Neural cell (in vitro differentiated cells): ENCODE measurements around the gene ATF7. TPM values are rescaled to one million over a fixed set of nuclear protein-coding genes. Genes with fewer than 3 reads are reported as not detected.

Experiments used
- H2AFZ ChIP-seq: fragments of 200-600, 300-800 bp; sonication (generic), shearing (Covaris generic); 2 replicates; pipeline ENCODE4 v1.6.0; 2014; ENCODE audit warnings: low read depth, mild to moderate bottlenecking, antibody characterized with exemption, low read length, moderate library complexity
- H3F3A ChIP-seq: fragments of 200-600 bp; shearing (Covaris generic); 2 replicates; pipeline ENCODE4 v1.6.1; 2016; ENCODE audit warnings: mild to moderate bottlenecking, moderate library complexity, mixed read lengths, antibody characterized with exemption, low read length; ENCODE audit not compliant: insufficient read depth, poor library complexity, severe bottlenecking
- H3K27ac ChIP-seq: fragments of 200-600, 300-800 bp; sonication (generic), shearing (Covaris generic); 2 replicates; pipeline ENCODE4 v1.5.1; 2014; ENCODE audit warnings: mild to moderate bottlenecking, low read length, moderate library complexity
- H3K27me3 ChIP-seq: fragments of 300-800, 200-600 bp; sonication (generic), shearing (Covaris generic); 2 replicates; pipeline ENCODE4 v1.6.0; 2014; ENCODE audit warnings: mild to moderate bottlenecking, low read depth, low read length, moderate library complexity; ENCODE audit not compliant: insufficient read depth
- H3K36me3 ChIP-seq: fragments of 300-800, 200-600 bp; sonication (generic), shearing (Covaris generic); 2 replicates; pipeline ENCODE4 v1.5.1; 2014; ENCODE audit warnings: mild to moderate bottlenecking, antibody characterized with exemption, low read length, moderate library complexity; ENCODE audit not compliant: insufficient read depth
- H3K4me2 ChIP-seq: fragments of 300-800, 200-600 bp; sonication (generic), shearing (Covaris generic); 2 replicates; pipeline ENCODE4 v1.6.0; 2014; ENCODE audit warnings: mild to moderate bottlenecking, low read length
- H3K4me3 ChIP-seq: fragments of 300-800, 200-600 bp; sonication (generic), shearing (Covaris generic); 2 replicates; pipeline ENCODE4 v1.5.1; 2014; ENCODE audit warnings: mild to moderate bottlenecking, low read length, moderate library complexity
- H3K79me2 ChIP-seq: fragments of 200-600 bp; shearing (Covaris generic); replicated peaks from 2 replicates; pipeline ENCODE4 v1.6.0; 2014; ENCODE audit warnings: mild to moderate bottlenecking, low read length, moderate library complexity; ENCODE audit not compliant: insufficient read depth
- H3K9ac ChIP-seq: fragments of 300-800, 200-600 bp; sonication (generic), shearing (Covaris generic); 2 replicates; pipeline ENCODE4 v1.6.1; 2016; ENCODE audit warnings: mild to moderate bottlenecking, low read length, mixed read lengths
- H3K9me2 ChIP-seq: fragments of 200-600 bp; shearing (Covaris generic); 2 replicates; pipeline ENCODE4 v1.6.1; 2016; ENCODE audit warnings: mild to moderate bottlenecking, low read length, mixed read lengths; ENCODE audit not compliant: insufficient read depth
- H3K9me3 ChIP-seq: fragments of 200-600, 300-800 bp; sonication (generic), shearing (Covaris generic); 2 replicates; pipeline ENCODE4 v1.6.1; 2016; ENCODE audit warnings: mild to moderate bottlenecking, mixed run types, low read length, moderate library complexity, mixed read lengths
- H4K20me1 ChIP-seq: fragments of 200-600 bp; shearing (Covaris generic); 2 replicates; pipeline ENCODE4 v1.6.1; 2016; ENCODE audit warnings: mild to moderate bottlenecking, mixed run types; ENCODE audit not compliant: insufficient read depth
- EP300 ChIP-seq: fragments of 450-650 bp; conservative IDR thresholded peaks from 2 replicates; pipeline ENCODE4 v1.6.1; 2014; ENCODE audit warnings: antibody characterized with exemption, mild to moderate bottlenecking, moderate library complexity; ENCODE audit not compliant: poor library complexity, severe bottlenecking
- EZH2 ChIP-seq: fragments of 200-600, 300-800 bp; shearing (Covaris generic), sonication (generic); IDR thresholded peaks from 2 replicates; pipeline ENCODE4 v1.6.1; 2014; ENCODE audit warnings: antibody characterized with exemption, low read length, borderline replicate concordance, mild to moderate bottlenecking; ENCODE audit not compliant: insufficient read depth, poor library complexity, severe bottlenecking
- MXI1 ChIP-seq: fragments of 450-650 bp; conservative IDR thresholded peaks from 2 replicates; pipeline ENCODE4 v1.6.1; 2014; ENCODE audit warnings: antibody characterized with exemption, mild to moderate bottlenecking; ENCODE audit not compliant: poor library complexity, severe bottlenecking
- POLR2AphosphoS5 ChIP-seq: IDR thresholded peaks from 2 replicates; pipeline ENCODE4 v1.6.1; 2012
- RAD21 ChIP-seq: fragments of 450-650 bp; conservative IDR thresholded peaks from 2 replicates; pipeline ENCODE4 v1.6.1; 2014; ENCODE audit warnings: antibody characterized with exemption, mild to moderate bottlenecking, moderate library complexity
- SMC3 ChIP-seq: fragments of 450-650 bp; conservative IDR thresholded peaks from 2 replicates; pipeline ENCODE4 v1.6.1; 2014; ENCODE audit warnings: antibody characterized with exemption, mild to moderate bottlenecking, moderate library complexity; ENCODE audit not compliant: poor library complexity
- TAF1 ChIP-seq: IDR thresholded peaks from 2 replicates; pipeline ENCODE4 v1.6.1; 2012; ENCODE audit warnings: low read depth
- polyA plus RNA-seq: library from polyadenylated mRNA; depleted of rRNA; stranded (reverse); fragments of >200 nt; gene quantifications from 2 replicates; pipeline ENCODE4 v1.2.3, GENCODE V29; 2014
- TF ChIP-seq, protein P1 (sequence below): IDR thresholded peaks from 2 replicates; pipeline ENCODE4 v1.6.1; 2012; ENCODE audit warnings: borderline replicate concordance
- TF ChIP-seq, protein P2 (sequence below): fragments of 450-650 bp; IDR thresholded peaks from 2 replicates; pipeline ENCODE4 v1.5.1; 2014; ENCODE audit warnings: antibody characterized with exemption, mild to moderate bottlenecking, moderate library complexity; ENCODE audit not compliant: poor library complexity, severe bottlenecking

The ATF7 gene
- polyA plus RNA-seq, 1 donor from 2014 or later: 6.3 TPM

DNA sequence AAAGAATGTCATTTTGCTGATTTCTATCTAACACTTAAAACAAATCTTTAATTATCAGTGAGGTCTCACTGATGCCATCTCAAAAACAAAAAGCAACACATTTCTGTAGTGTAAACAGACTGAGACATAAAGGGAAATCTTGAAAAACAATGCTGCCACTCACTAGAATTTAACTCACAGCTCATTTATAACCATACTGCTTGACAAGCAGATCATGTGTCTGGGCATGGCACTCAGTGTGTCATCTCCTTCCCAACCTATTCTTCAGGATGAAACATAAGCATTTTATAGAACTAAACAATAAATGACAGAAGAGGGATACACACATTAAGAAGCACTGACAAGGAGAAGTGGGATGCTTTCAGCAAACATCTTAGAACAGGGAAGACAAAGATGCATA lies 22.4 kb downstream of the ATF7 start:
- H3F3A ChIP-seq: no peaks in the 10 kb centered on the region
- H3K4me2 ChIP-seq: peak overlapping the region; percentile 33
- peak; percentile 91 for TF ChIP-seq EP300
- no peak for TF ChIP-seq EZH2
- TF ChIP-seq, protein P1, sequence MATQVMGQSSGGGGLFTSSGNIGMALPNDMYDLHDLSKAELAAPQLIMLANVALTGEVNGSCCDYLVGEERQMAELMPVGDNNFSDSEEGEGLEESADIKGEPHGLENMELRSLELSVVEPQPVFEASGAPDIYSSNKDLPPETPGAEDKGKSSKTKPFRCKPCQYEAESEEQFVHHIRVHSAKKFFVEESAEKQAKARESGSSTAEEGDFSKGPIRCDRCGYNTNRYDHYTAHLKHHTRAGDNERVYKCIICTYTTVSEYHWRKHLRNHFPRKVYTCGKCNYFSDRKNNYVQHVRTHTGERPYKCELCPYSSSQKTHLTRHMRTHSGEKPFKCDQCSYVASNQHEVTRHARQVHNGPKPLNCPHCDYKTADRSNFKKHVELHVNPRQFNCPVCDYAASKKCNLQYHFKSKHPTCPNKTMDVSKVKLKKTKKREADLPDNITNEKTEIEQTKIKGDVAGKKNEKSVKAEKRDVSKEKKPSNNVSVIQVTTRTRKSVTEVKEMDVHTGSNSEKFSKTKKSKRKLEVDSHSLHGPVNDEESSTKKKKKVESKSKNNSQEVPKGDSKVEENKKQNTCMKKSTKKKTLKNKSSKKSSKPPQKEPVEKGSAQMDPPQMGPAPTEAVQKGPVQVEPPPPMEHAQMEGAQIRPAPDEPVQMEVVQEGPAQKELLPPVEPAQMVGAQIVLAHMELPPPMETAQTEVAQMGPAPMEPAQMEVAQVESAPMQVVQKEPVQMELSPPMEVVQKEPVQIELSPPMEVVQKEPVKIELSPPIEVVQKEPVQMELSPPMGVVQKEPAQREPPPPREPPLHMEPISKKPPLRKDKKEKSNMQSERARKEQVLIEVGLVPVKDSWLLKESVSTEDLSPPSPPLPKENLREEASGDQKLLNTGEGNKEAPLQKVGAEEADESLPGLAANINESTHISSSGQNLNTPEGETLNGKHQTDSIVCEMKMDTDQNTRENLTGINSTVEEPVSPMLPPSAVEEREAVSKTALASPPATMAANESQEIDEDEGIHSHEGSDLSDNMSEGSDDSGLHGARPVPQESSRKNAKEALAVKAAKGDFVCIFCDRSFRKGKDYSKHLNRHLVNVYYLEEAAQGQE: peak; percentile 94
- TF ChIP-seq POLR2AphosphoS5: peak; percentile 83
- H3K27ac ChIP-seq: peak overlapping the region; percentile 87
- no peaks in the 10 kb centered on the region for H3K36me3 ChIP-seq
- H3K9me3 ChIP-seq: no peaks in the 10 kb centered on the region
- H3K4me3 ChIP-seq: peak overlapping the region; percentile 16
- H3K9ac ChIP-seq: peak overlapping the region; percentile 51
- peaks cover 32% of the 10 kb centered on the region for H3K79me2 ChIP-seq
- no peaks in the 10 kb centered on the region for H3K27me3 ChIP-seq
- no peak overlapping the region for H2AFZ ChIP-seq
- H4K20me1 ChIP-seq: no peaks in the 10 kb centered on the region
- no peaks in the 10 kb centered on the region for H3K9me2 ChIP-seq

DNA sequence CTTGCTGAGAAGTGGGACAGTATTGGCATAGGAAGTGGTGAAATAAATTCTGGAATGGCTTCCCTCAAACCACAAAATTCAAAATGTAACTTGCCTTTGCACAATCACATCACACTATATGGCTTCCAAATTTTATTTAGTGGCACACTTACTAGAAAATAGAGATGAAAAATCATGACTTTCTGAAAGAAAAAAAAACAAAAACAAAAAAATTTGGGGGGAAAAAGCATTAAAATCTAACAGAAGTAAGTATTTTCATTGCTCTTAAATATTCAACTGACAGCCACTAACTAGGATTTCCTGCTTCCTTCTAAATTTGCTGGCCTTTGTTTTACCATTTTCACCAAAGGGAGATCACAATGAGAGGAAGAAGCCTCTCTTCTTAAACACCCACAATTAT lies 23.0 kb downstream of the ATF7 start:
- H3K36me3 ChIP-seq: no peaks in the 10 kb centered on the region
- TF ChIP-seq EP300: no peak
- no peak for TF ChIP-seq SMC3
- TF ChIP-seq, protein P2, sequence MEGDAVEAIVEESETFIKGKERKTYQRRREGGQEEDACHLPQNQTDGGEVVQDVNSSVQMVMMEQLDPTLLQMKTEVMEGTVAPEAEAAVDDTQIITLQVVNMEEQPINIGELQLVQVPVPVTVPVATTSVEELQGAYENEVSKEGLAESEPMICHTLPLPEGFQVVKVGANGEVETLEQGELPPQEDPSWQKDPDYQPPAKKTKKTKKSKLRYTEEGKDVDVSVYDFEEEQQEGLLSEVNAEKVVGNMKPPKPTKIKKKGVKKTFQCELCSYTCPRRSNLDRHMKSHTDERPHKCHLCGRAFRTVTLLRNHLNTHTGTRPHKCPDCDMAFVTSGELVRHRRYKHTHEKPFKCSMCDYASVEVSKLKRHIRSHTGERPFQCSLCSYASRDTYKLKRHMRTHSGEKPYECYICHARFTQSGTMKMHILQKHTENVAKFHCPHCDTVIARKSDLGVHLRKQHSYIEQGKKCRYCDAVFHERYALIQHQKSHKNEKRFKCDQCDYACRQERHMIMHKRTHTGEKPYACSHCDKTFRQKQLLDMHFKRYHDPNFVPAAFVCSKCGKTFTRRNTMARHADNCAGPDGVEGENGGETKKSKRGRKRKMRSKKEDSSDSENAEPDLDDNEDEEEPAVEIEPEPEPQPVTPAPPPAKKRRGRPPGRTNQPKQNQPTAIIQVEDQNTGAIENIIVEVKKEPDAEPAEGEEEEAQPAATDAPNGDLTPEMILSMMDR: no peak
- TF ChIP-seq POLR2AphosphoS5: no peak
- no peak for TF ChIP-seq MXI1
- TF ChIP-seq RAD21: no peak
- TF ChIP-seq, protein P1: no peak
- TF ChIP-seq EZH2: no peak
- TF ChIP-seq TAF1: no peak
- peak overlapping the region; percentile 51 for H3K9ac ChIP-seq
- peak overlapping the region; percentile 16 for H3K4me3 ChIP-seq
- peaks cover 32% of the 10 kb centered on the region for H3K79me2 ChIP-seq
- H3K27me3 ChIP-seq: no peaks in the 10 kb centered on the region
- no peaks in the 10 kb centered on the region for H3K9me3 ChIP-seq
- peak overlapping the region; percentile 33 for H3K4me2 ChIP-seq
- no peaks in the 10 kb centered on the region for H4K20me1 ChIP-seq
- peak overlapping the region; percentile 87 for H3K27ac ChIP-seq
- H2AFZ ChIP-seq: no peak overlapping the region
- H3F3A ChIP-seq: no peaks in the 10 kb centered on the region
- H3K9me2 ChIP-seq: no peaks in the 10 kb centered on the region
